SK-N-SH (cell line): ENCODE results near the gene TMEM143. TPM values are rescaled to one million over a fixed set of nuclear protein-coding genes. Genes with fewer than 3 reads are reported as not detected.

ENCODE experiments used
- CTCF ChIA-PET: fragments of 300-600, 350-600 bp; formaldehyde crosslinking; extraction: SDS; loops from one replicate; lab custom pipeline; 2021; lab: Yijun Ruan, JAX
- POLR2A ChIA-PET: fragments of 350-600 bp; sonication (Branson Sonifier 250); formaldehyde crosslinking; extraction: SDS; loops from one replicate; lab custom pipeline; 2020; ENCODE audit warnings: antibody characterized with exemption, inconsistent platforms; lab: Yijun Ruan, JAX
- DNase-seq: peaks from one replicate; pipeline ENCODE4 v3.0.0; 2012
- H2AFZ ChIP-seq: fragments of 200-600 bp; sonication (generic); 2 replicates; pipeline ENCODE4 v1.8.1; 2016; ENCODE audit warnings: antibody characterized with exemption, mild to moderate bottlenecking, low read depth
- H3F3A ChIP-seq: fragments of 200-600 bp; sonication (generic); replicated peaks from 2 replicates; pipeline ENCODE3; 2016; ENCODE audit warnings: antibody characterized with exemption, mild to moderate bottlenecking; ENCODE audit not compliant: insufficient read depth
- H3K27ac ChIP-seq, 2 experiments: fragments of 200-500 bp in 1 of 2; fragments of 200-600 bp in 1 of 2; sonication (Bioruptor generic) in 1 of 2; sonication (generic), shearing (Covaris generic) in 1 of 2; 2 replicates each; pipeline versions ENCODE4 v1.5.1 to v1.6.1; 2014 to 2016; ENCODE audit warnings: low read depth in 2 of 2, inconsistent platforms in 1 of 2, low read length in 1 of 2, mild to moderate bottlenecking in 1 of 2, mixed read lengths in 1 of 2
- H3K27me3 ChIP-seq: fragments of 200-600 bp; sonication (generic), shearing (Covaris generic); 2 replicates; pipeline ENCODE4 v1.6.1; 2016; ENCODE audit warnings: mixed run types; ENCODE audit not compliant: insufficient read depth
- H3K36me3 ChIP-seq, 2 experiments: fragments of 200-500 bp in 1 of 2; fragments of 200-600 bp in 1 of 2; sonication (Bioruptor generic) in 1 of 2; sonication (generic) in 1 of 2; replicated peaks in 1 of 2; 2 replicates each; pipeline versions ENCODE3 to v1.5.1; 2014 to 2016; ENCODE audit warnings: low read length in 1 of 2, mild to moderate bottlenecking in 1 of 2; ENCODE audit not compliant: insufficient read depth in 2 of 2, control insufficient read depth in 1 of 2
- H3K4me1 ChIP-seq, 2 experiments: fragments of 200-500 bp in 1 of 2; fragments of 200-600 bp in 1 of 2; sonication (Bioruptor generic) in 1 of 2; sonication (generic), shearing (Covaris generic) in 1 of 2; 2 replicates each; pipeline versions ENCODE4 v1.5.1 to v1.6.1; 2014 to 2016; ENCODE audit warnings: low read depth in 1 of 2, low read length in 1 of 2, mixed run types in 1 of 2; ENCODE audit not compliant: insufficient read depth in 2 of 2, control insufficient read depth in 1 of 2
- H3K4me2 ChIP-seq: fragments of 200-600 bp; sonication (generic), shearing (Covaris generic); 2 replicates; pipeline ENCODE4 v1.6.1; 2017; ENCODE audit warnings: mixed run types
- H3K4me3 ChIP-seq, 2 experiments: fragments of 200-500 bp in 1 of 2; fragments of 200-600 bp in 1 of 2; sonication (Bioruptor generic) in 1 of 2; sonication (generic), shearing (Covaris generic) in 1 of 2; 2 replicates each; pipeline versions ENCODE4 v1.5.1 to v1.8.1; 2014 to 2016; ENCODE audit warnings: low read depth in 2 of 2, inconsistent platforms in 1 of 2, low read length in 1 of 2, mild to moderate bottlenecking in 1 of 2, mixed read lengths in 1 of 2, moderate library complexity in 1 of 2
- H3K79me2 ChIP-seq: fragments of 200-600 bp; sonication (generic); 2 replicates; pipeline ENCODE4 v1.8.1; 2017; ENCODE audit warnings: mild to moderate bottlenecking; ENCODE audit not compliant: insufficient read depth
- H3K9ac ChIP-seq: fragments of 200-600 bp; sonication (generic); 2 replicates; pipeline ENCODE4 v1.6.1; 2017; ENCODE audit warnings: mixed run types
- H3K9me2 ChIP-seq: fragments of 200-600 bp; sonication (generic); 2 replicates; pipeline ENCODE4 v1.6.1; 2017; ENCODE audit warnings: mixed run types
- H3K9me3 ChIP-seq: fragments of 200-600 bp; sonication (generic); 2 replicates; pipeline ENCODE4 v1.6.1; 2017; ENCODE audit warnings: mixed run types, mild to moderate bottlenecking, moderate library complexity
- H4K20me1 ChIP-seq: fragments of 200-600 bp; sonication (generic); 2 replicates; pipeline ENCODE4 v1.6.1; 2017; ENCODE audit warnings: mild to moderate bottlenecking, mixed run types; ENCODE audit not compliant: insufficient read depth
- ELF1 ChIP-seq: IDR thresholded peaks from 2 replicates; pipeline ENCODE4 v1.4.0; 2012
- EP300 ChIP-seq, 2 experiments: IDR thresholded peaks; 2 replicates each; pipeline versions ENCODE4 v1.4.0 to v1.6.1; 2012; ENCODE audit warnings: borderline replicate concordance in 1 of 2, low read depth in 1 of 2, low read length in 1 of 2
- EZH2phosphoT487 ChIP-seq: fragments of 200-600 bp; sonication (generic); IDR thresholded peaks from 2 replicates; pipeline ENCODE4 v1.6.1; 2017; ENCODE audit warnings: low read depth, mixed run types, mild to moderate bottlenecking, antibody characterized with exemption, moderate library complexity, borderline replicate concordance
- FOXM1 ChIP-seq: IDR thresholded peaks from 2 replicates; pipeline ENCODE4 v1.4.0; 2012; ENCODE audit warnings: low read depth, mild to moderate bottlenecking
- GATA2 ChIP-seq: sonication (generic); formaldehyde crosslinking; IDR thresholded peaks from 2 replicates; pipeline ENCODE4 v1.5.0; 2020; ENCODE audit warnings: mild to moderate bottlenecking, missing genetic modification reagents
- JUND ChIP-seq: IDR thresholded peaks from 2 replicates; pipeline ENCODE4 v1.4.0; 2012
- MEF2A ChIP-seq: IDR thresholded peaks from 2 replicates; pipeline ENCODE4 v1.4.0; 2012; ENCODE audit warnings: low read depth, borderline replicate concordance
- NFIC ChIP-seq: IDR thresholded peaks from 2 replicates; pipeline ENCODE4 v1.4.0; 2012; ENCODE audit warnings: borderline replicate concordance
- NRF1 ChIP-seq: IDR thresholded peaks from 2 replicates; pipeline ENCODE4 v1.6.1; 2012; ENCODE audit warnings: low read depth, mild to moderate bottlenecking, low read length
- RAD21 ChIP-seq: IDR thresholded peaks from 2 replicates; pipeline ENCODE4 v1.6.1; 2012; ENCODE audit warnings: mild to moderate bottlenecking, low read length
- RFX5 ChIP-seq: IDR thresholded peaks from 2 replicates; pipeline ENCODE4 v1.6.1; 2012; ENCODE audit warnings: mild to moderate bottlenecking, improper control_type of control experiment, low read length
- RXRA ChIP-seq: IDR thresholded peaks from 2 replicates; pipeline ENCODE4 v1.4.0; 2012; ENCODE audit warnings: low read depth, mild to moderate bottlenecking, borderline replicate concordance
- TAF1 ChIP-seq: IDR thresholded peaks from 2 replicates; pipeline ENCODE4 v1.6.1; 2012; ENCODE audit warnings: low read depth, mild to moderate bottlenecking, low read length, moderate library complexity, borderline replicate concordance
- TEAD4 ChIP-seq: IDR thresholded peaks from 2 replicates; pipeline ENCODE4 v1.4.0; 2012; ENCODE audit warnings: mild to moderate bottlenecking, borderline replicate concordance; ENCODE audit not compliant: insufficient read depth
- YY1 ChIP-seq: IDR thresholded peaks from 2 replicates; pipeline ENCODE4 v1.4.0; 2012; ENCODE audit warnings: low read depth, mild to moderate bottlenecking
- WGBS: methylation state at CpG from one replicate; pipeline ENCODE4 v1.1.6; 2017; ENCODE audit warnings: low lambda C conversion rate; 5-methylcytosine and 5-hydroxymethylcytosine counted together
- polyA plus RNA-seq, 3 experiments: library from polyadenylated mRNA; depleted of rRNA; stranded (reverse); fragments of >200 nt; gene quantifications; 2 replicates each; pipeline ENCODE4 v1.2.3, GENCODE V29; 2012
- TF ChIP-seq, protein P1 (sequence below): IDR thresholded peaks from 2 replicates; pipeline ENCODE4 v1.4.0; 2012; ENCODE audit warnings: low read depth, borderline replicate concordance
- TF ChIP-seq, protein P2 (sequence below): IDR thresholded peaks from 2 replicates; pipeline ENCODE4; 2012
- TF ChIP-seq, protein P3 (sequence below): fragments of 150-350 bp; IDR thresholded peaks from 2 replicates; pipeline ENCODE4 v1.6.1; 2016; ENCODE audit warnings: mild to moderate bottlenecking, low read depth, low read length

Gene TMEM143
- polyA plus RNA-seq, 1 of the 3 experiments (the other 2 are of a cell fraction), result 21.9 TPM

DNA sequence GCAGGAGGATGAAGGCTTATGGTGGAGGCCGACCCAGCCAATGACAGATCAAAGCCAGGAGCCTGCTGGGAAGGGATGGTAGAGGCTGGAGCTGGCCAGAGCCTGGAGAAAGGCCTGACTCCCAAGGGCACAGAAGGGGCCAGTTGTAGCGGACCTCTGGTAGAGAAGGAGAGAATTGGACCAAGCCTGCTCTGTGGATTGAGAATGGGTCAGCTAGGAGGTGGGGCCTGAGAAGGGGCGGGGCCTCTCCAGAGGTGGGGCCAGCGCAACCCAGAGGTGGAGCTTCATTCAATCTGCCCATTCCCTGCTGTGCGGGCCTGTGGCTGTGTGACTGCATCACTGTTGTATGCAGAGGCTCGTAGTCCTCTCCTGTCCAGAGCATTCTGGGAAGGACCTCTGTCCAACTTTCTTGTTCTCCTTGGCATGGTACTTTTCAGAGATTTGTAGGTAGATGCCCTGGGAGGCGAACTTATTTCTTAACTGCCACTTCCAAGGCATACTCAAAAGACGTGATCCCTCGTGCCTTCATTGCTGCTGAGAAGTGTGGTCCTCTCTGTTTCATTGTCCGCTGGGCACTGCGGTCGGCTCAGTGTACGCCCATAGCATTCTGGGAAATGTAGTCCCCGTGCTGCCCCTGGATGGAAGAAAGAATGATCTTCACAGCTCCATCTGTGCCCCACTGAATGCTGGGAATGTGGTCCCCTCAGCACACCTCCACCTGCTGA is 36.4 kb upstream of the TMEM143 start:
- DNase-seq, result peak; percentile 65
- WGBS, result 76% methylated on average over 12 of the region's 14 CpGs

DNA sequence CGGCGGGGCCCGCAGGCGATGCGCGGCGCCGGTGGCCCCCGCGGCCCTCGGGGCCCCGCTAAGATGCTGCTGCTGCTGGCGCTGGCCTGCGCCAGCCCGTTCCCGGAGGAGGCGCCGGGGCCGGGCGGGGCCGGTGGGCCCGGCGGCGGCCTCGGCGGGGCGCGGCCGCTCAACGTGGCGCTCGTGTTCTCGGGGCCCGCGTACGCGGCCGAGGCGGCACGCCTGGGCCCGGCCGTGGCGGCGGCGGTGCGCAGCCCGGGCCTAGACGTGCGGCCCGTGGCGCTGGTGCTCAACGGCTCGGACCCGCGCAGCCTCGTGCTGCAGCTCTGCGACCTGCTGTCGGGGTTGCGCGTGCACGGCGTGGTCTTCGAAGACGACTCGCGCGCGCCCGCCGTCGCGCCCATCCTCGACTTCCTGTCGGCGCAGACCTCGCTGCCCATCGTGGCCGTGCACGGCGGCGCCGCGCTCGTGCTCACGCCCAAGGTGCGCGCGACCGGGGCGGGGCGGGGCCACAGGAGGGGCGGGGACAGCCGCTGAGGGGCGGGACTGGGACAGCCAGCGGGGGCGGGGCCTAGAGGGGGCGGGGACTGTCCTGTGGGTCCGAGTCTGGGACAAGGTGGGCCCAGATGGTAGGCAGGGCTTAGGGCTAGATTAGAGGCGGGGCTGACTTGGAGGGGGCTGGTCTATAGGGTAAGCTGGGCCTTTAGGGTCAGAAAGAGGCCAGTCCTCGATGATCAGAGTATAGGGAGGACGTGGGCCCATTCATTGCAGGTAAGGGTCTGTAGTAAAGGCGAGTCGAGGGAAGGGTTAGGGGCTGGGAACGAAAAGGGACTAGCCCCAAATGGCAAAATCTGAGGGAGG is 34.9 kb upstream of the TMEM143 start:
- peak overlapping the region; percentile 71 for H3K4me2 ChIP-seq
- H3K9ac ChIP-seq, result peak overlapping the region; percentile 72
- peak overlapping the region; percentile 51 to 52; a peak in 3 of 4 replicates for H3K4me3 ChIP-seq
- no peaks in the 10 kb centered on the region for H3K27me3 ChIP-seq
- H3K4me1 ChIP-seq, result peaks cover 4 to 36% of the 10 kb centered on the region in 2 experiments; a peak in 3 of 4 replicates
- H3F3A ChIP-seq, result peaks cover 14% of the 10 kb centered on the region
- no peaks in the 10 kb centered on the region for H3K9me3 ChIP-seq
- H2AFZ ChIP-seq, result peak overlapping the region; percentile 75; the same call in 1 of the 2 replicates
- no peaks in the 10 kb centered on the region for H3K9me2 ChIP-seq
- ChIA-PET POLR2A (no interaction called here), CTCF (interaction anchor here (1.0 kb wide), 1 partner anchor 108 kb away, joined by 3 read pairs; no protein-coding TSS in a partner anchor)
- no peaks in the 10 kb centered on the region for H3K36me3 ChIP-seq
- DNase-seq, result peak; percentile 96
- H3K27ac ChIP-seq, result peak overlapping the region in 1 of 2 experiments; percentile 50; a peak in 1 of 4 replicates
- 17% methylated on average over 25 of the region's 104 CpGs for WGBS
- no peaks in the 10 kb centered on the region for H4K20me1 ChIP-seq
- no peaks in the 10 kb centered on the region for H3K79me2 ChIP-seq
- TF ChIP-seq, protein P1, sequence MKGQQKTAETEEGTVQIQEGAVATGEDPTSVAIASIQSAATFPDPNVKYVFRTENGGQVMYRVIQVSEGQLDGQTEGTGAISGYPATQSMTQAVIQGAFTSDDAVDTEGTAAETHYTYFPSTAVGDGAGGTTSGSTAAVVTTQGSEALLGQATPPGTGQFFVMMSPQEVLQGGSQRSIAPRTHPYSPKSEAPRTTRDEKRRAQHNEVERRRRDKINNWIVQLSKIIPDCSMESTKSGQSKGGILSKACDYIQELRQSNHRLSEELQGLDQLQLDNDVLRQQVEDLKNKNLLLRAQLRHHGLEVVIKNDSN, result no peak
- TF ChIP-seq FOXM1 (no peak), RFX5 (no peak), EZH2phosphoT487 (no peak), GATA2 (no peak), EP300 (IDR thresholded peaks at IDR 0.05; ENCODE audit: borderline replicate concordance in 1 of 2, low read depth in 1 of 2, low read length in 1 of 2) (no peak), JUND (no peak), RAD21 (no peak), RXRA (no peak), TAF1 (no peak), NRF1 (peak; percentile 30; the same call in 1 of the 2 replicates), TEAD4 (no peak), MEF2A (no peak), NFIC (no peak)
- TF ChIP-seq, protein P2, sequence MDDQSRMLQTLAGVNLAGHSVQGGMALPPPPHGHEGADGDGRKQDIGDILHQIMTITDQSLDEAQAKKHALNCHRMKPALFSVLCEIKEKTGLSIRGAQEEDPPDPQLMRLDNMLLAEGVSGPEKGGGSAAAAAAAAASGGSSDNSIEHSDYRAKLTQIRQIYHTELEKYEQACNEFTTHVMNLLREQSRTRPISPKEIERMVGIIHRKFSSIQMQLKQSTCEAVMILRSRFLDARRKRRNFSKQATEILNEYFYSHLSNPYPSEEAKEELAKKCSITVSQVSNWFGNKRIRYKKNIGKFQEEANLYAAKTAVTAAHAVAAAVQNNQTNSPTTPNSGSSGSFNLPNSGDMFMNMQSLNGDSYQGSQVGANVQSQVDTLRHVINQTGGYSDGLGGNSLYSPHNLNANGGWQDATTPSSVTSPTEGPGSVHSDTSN, result no peak
- TF ChIP-seq, protein P3, sequence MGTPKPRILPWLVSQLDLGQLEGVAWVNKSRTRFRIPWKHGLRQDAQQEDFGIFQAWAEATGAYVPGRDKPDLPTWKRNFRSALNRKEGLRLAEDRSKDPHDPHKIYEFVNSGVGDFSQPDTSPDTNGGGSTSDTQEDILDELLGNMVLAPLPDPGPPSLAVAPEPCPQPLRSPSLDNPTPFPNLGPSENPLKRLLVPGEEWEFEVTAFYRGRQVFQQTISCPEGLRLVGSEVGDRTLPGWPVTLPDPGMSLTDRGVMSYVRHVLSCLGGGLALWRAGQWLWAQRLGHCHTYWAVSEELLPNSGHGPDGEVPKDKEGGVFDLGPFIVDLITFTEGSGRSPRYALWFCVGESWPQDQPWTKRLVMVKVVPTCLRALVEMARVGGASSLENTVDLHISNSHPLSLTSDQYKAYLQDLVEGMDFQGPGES, result no peak

More for the DNA sequence above, 36.4 kb upstream of the TMEM143 start:
- H3K4me3 ChIP-seq, result no peak overlapping the region
- H3K36me3 ChIP-seq, result no peaks in the 10 kb centered on the region
- H3K9me3 ChIP-seq, result no peaks in the 10 kb centered on the region
- POLR2A ChIA-PET, result interaction anchor here (0.7 kb wide), 1 partner anchor 68 kb away, joined by 3 read pairs; no protein-coding TSS in a partner anchor
- no peak overlapping the region for H3K27ac ChIP-seq
- no peaks in the 10 kb centered on the region for H3K9me2 ChIP-seq
- no peaks in the 10 kb centered on the region for H4K20me1 ChIP-seq
- H3K4me2 ChIP-seq, result no peak overlapping the region
- no peak overlapping the region for H3K9ac ChIP-seq
- peaks cover 4 to 28% of the 10 kb centered on the region in 2 experiments; a peak in 3 of 4 replicates for H3K4me1 ChIP-seq
- H3F3A ChIP-seq, result peaks cover 14% of the 10 kb centered on the region
- H3K79me2 ChIP-seq, result no peaks in the 10 kb centered on the region
- TF ChIP-seq ELF1, result no peak
- TF ChIP-seq, protein P3, result no peak
- TF ChIP-seq YY1, result no peak
- TF ChIP-seq JUND, result no peak
- no peak for TF ChIP-seq MEF2A
- TF ChIP-seq FOXM1, result no peak
- TF ChIP-seq TAF1, result no peak
- TF ChIP-seq RXRA, result no peak
- TF ChIP-seq NFIC, result no peak
- TF ChIP-seq EP300 (IDR thresholded peaks at IDR 0.05; ENCODE audit: borderline replicate concordance in 1 of 2, low read depth in 1 of 2, low read length in 1 of 2), result no peak
- H3K27me3 ChIP-seq, result no peaks in the 10 kb centered on the region
- CTCF ChIA-PET, result interaction anchor here (1.8 to 3.6 kb wide), 2 partner anchors 9 to 71 kb away, joined by 5 to 16 read pairs; partner anchors contain the start of gene KDELR1
- no peak overlapping the region for H2AFZ ChIP-seq
